ENCODE measurements around the gene SPATS2. TPM values are rescaled to one million over a fixed set of nuclear protein-coding genes. Genes with fewer than 3 reads are reported as not detected.

The SPATS2 gene
- total and polyA plus RNA-seq, 9 donors = 9.1 to 28.2 (median 15.2) TPM

GRCh38 chr12:49518914-49519573, 151.8 kb downstream of the SPATS2 start:
- 56 to 69% (median 60%) methylated on average over 2 of the region's 2 CpGs for WGBS, 3 donors
- H3K36me3 ChIP-seq = no peaks in the 10 kb centered on the region

GRCh38 chr12:49519574-49519936, 152.3 kb downstream of the SPATS2 start:
- TF ChIP-seq POLR2A (IDR thresholded peaks at IDR 0.05) = no peak
- TF ChIP-seq EP300 (IDR thresholded peaks at IDR 0.05) = no peak
- TF ChIP-seq CTCF (IDR thresholded peaks at IDR 0.05) = no peak
- H3K27ac ChIP-seq = no peak overlapping the region
- no peaks in the 10 kb centered on the region for H3K9me3 ChIP-seq
- no peak for DNase-seq
- H3K4me1 ChIP-seq (ENCODE audit: insufficient read depth) = no peaks in the 10 kb centered on the region
- 94 to 99% (median 96%) methylated on average over 5 of the region's 5 CpGs for WGBS, 3 donors
- H3K4me3 ChIP-seq = no peak overlapping the region
- H3K36me3 ChIP-seq = no peaks in the 10 kb centered on the region
- intact Hi-C loops (cut with DNase I) = loop anchor here (5.0 to 10.0 kb wide), 4 partner anchors 157 to 225 kb away; partner anchors contain the start of genes DNAJC22 (in 2 of the 4) and PRPH (in 2 of the 4)
- H3K27me3 ChIP-seq = no peaks in the 10 kb centered on the region

More at GRCh38 chr12:49518914-49519573, 151.8 kb downstream of the SPATS2 start:
- Histone ChIP-seq H3K4me3 (no peak overlapping the region), H3K9me3 (no peaks in the 10 kb centered on the region), H3K27ac (no peak overlapping the region), H3K4me1 (ENCODE audit: insufficient read depth) (no peaks in the 10 kb centered on the region), H3K27me3 (no peaks in the 10 kb centered on the region)
- DNase-seq = no peak
- intact Hi-C loops (cut with DNase I) = loop anchor here (5.0 to 10.0 kb wide), 4 partner anchors 157 to 224 kb away; partner anchors contain the start of genes DNAJC22 (in 2 of the 4) and PRPH (in 2 of the 4)
- TF ChIP-seq POLR2A (IDR thresholded peaks at IDR 0.05) = no peak
- TF ChIP-seq EP300 (IDR thresholded peaks at IDR 0.05) = no peak
- TF ChIP-seq CTCF (IDR thresholded peaks at IDR 0.05) = no peak

- WGBS, 3 donors = 71 to 80% (median 79%) methylated on average over 4 of the region's 4 CpGs
- DNase-seq = no peak
- TF ChIP-seq EP300 (IDR thresholded peaks at IDR 0.05) = no peak
- no peak for TF ChIP-seq CTCF (IDR thresholded peaks at IDR 0.05)
- no peak for TF ChIP-seq POLR2A (IDR thresholded peaks at IDR 0.05)
- Histone ChIP-seq H3K9me3 (no peaks in the 10 kb centered on the region), H3K27me3 (no peaks in the 10 kb centered on the region), H3K27ac (no peak overlapping the region), H3K36me3 (no peaks in the 10 kb centered on the region), H3K4me3 (no peak overlapping the region), H3K4me1 (ENCODE audit: insufficient read depth) (no peaks in the 10 kb centered on the region)
- intact Hi-C loops (cut with DNase I) = loop anchor here in 1 of 4 donors (10.0 kb wide), 1 partner anchor 237 kb away; no protein-coding TSS in a partner anchor
Measured at GRCh38 chr12:49521389-49521788, 154.1 kb downstream of the SPATS2 start.

- no peak for TF ChIP-seq EP300 (IDR thresholded peaks at IDR 0.05)
- DNase-seq = no peak
- Histone ChIP-seq H3K4me1 (ENCODE audit: insufficient read depth) (no peaks in the 10 kb centered on the region), H3K9me3 (no peaks in the 10 kb centered on the region), H3K27ac (no peak overlapping the region), H3K4me3 (no peak overlapping the region), H3K36me3 (no peaks in the 10 kb centered on the region), H3K27me3 (no peaks in the 10 kb centered on the region)
- intact Hi-C loops (cut with DNase I) = loop anchor here in 1 of 4 donors (10.0 kb wide), 1 partner anchor 240 kb away; no protein-coding TSS in a partner anchor
- WGBS, 3 donors = 68 to 80% (median 77%) methylated on average over 6 of the region's 6 CpGs
Measured at GRCh38 chr12:49524660-49525324, 157.5 kb downstream of the SPATS2 start.

Data from ovary (tissue), 9 donors.